Prostate gland (tissue), 2 donors: ENCODE measurements around the gene RPSA. TPM values are rescaled to one million over a fixed set of nuclear protein-coding genes. Genes with fewer than 3 reads are reported as not detected.
"Not testable (repeated sequence)": the region's sequence is repeated elsewhere in the genome, so short reads cannot be mapped to it uniquely, and the experiment has no call there.

Experiments
- DNase-seq: peaks from one replicate; pipeline ENCODE4 v3.0.0-alpha.2; 2019; ENCODE audit warnings: low spot score
- H3K27ac ChIP-seq, 2 donors: fragments of 200-600 bp; sonication (generic); 2 replicates each; pipeline ENCODE4 v1.5.1; 2017 to 2019
- H3K27me3 ChIP-seq: fragments of 200-600 bp; sonication (generic); replicated peaks from 2 replicates; pipeline ENCODE4 v1.5.1; 2019; ENCODE audit not compliant: insufficient read depth
- H3K36me3 ChIP-seq, 2 donors: fragments of 200-600 bp; sonication (generic); 1 replicate in 1 of 2; 2 replicates in 1 of 2; pipeline versions ENCODE4 v1.5.1 to v1.8.1; 2017 to 2019
- H3K4me1 ChIP-seq: fragments of 200-600 bp; sonication (generic); replicated peaks from 2 replicates; pipeline ENCODE4 v1.5.1; 2019
- H3K4me3 ChIP-seq, 2 donors: fragments of 200-600 bp; sonication (generic); 2 replicates each; pipeline ENCODE4 v1.5.1; 2017 to 2019
- H3K9me3 ChIP-seq: fragments of 200-600 bp; sonication (generic); 2 replicates; pipeline ENCODE4 v1.5.1; 2017
- POLR2A ChIP-seq: fragments of 450-650 bp; IDR thresholded peaks from one replicate; pipeline ENCODE4 v1.6.1; 2016; ENCODE audit warnings: antibody characterized with exemption, mild to moderate bottlenecking
- POLR2AphosphoS5 ChIP-seq: sonication (generic); formaldehyde crosslinking; IDR thresholded peaks from one replicate; pipeline ENCODE4 v1.6.1; 2017; ENCODE audit warnings: antibody characterized with exemption
- WGBS: methylation state at CpG from one replicate; pipeline ENCODE4 v1.1.5; 2018; 5-methylcytosine and 5-hydroxymethylcytosine counted together
- intact Hi-C: fragments of 100-400 bp; cut with DNase I; formaldehyde crosslinking; loops from one replicate; pipeline ENCODE4 v1.14.2; 2022
- small RNA-seq, 2 donors: library from RNA; depleted of rRNA; stranded (forward); fragments of <200 nt; gene quantifications; one replicate each; pipeline ENCODE3, GENCODE V24; 2016
- total RNA-seq, 2 donors: library from RNA; depleted of rRNA; stranded (reverse); fragments of >200 nt; gene quantifications; one replicate each; pipeline ENCODE4 v1.1.0, GENCODE V29; 2016
- TF ChIP-seq, protein P1 (sequence below), 4 experiments: fragments of 200-600 bp in 2 of 4; fragments of 450-650 bp in 2 of 4; sonication (generic) in 2 of 4; IDR thresholded peaks; 1 replicate in 3 of 4; 2 replicates in 1 of 4; pipeline ENCODE4 v1.5.1; 2016 to 2019; ENCODE audit warnings: antibody characterized with exemption in 4 of 4, mild to moderate bottlenecking in 2 of 4, moderate library complexity in 2 of 4

RPSA gene
- total RNA-seq, 2 donors from 2014 or later, result 732 to 1,080 TPM

DNA sequence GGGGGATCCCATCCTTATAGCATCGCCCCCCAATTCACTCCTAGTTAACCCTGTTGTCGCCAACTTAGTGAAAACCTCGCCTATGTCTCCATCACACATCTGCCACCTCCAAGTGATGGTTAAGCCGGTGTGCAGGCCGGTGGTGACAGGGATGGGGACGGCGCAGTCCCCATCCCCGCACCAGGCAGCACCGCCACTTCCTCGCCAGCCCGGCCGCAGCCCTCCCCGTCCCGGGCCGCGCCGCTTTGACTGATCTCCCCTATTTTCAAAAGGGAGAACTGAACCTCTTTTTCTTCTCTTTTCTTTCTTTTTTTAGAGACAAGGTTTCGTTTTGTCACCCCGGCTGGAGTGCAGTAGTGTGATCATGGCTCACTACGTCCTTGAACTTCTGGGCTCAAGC is 49.6 kb downstream of the RPSA start:
- Histone ChIP-seq H3K36me3 (no peaks in the 10 kb centered on the region), H3K4me3 (no peak overlapping the region), H3K4me1 (no peaks in the 10 kb centered on the region), H3K9me3 (no peaks in the 10 kb centered on the region), H3K27ac (no peak overlapping the region), H3K27me3 (no peaks in the 10 kb centered on the region)
- DNase-seq, result no peak
- TF ChIP-seq POLR2AphosphoS5 (no peak), POLR2A (no peak)
- TF ChIP-seq, protein P1, sequence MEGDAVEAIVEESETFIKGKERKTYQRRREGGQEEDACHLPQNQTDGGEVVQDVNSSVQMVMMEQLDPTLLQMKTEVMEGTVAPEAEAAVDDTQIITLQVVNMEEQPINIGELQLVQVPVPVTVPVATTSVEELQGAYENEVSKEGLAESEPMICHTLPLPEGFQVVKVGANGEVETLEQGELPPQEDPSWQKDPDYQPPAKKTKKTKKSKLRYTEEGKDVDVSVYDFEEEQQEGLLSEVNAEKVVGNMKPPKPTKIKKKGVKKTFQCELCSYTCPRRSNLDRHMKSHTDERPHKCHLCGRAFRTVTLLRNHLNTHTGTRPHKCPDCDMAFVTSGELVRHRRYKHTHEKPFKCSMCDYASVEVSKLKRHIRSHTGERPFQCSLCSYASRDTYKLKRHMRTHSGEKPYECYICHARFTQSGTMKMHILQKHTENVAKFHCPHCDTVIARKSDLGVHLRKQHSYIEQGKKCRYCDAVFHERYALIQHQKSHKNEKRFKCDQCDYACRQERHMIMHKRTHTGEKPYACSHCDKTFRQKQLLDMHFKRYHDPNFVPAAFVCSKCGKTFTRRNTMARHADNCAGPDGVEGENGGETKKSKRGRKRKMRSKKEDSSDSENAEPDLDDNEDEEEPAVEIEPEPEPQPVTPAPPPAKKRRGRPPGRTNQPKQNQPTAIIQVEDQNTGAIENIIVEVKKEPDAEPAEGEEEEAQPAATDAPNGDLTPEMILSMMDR (IDR thresholded peaks at IDR 0.05), result no peak
- intact Hi-C loops, result no loop called here
- 93% methylated on average over 20 of the region's 20 CpGs for WGBS

DNA sequence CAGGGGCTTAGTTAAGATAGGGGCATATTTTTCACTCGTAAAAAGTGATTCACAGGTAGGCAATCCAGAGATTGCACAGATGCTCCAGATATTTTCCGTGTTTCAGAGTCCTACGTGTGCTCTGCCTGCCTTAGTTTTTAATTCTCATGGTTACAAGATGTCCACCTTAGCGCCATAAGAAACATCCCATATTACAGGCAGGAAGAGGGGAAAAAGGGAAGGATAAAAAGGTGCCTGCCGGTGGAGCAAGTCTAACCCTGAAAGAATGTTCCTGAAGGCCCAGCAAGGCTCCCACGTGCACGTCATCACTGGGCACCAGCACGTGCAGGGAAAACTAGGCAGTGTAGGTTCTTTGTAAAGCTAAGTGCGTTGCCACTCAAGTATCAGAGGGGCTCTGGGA is 50.8 kb downstream of the RPSA start:
- H3K27ac ChIP-seq, result no peak overlapping the region
- no peaks in the 10 kb centered on the region for H3K9me3 ChIP-seq
- no peaks in the 10 kb centered on the region for H3K4me1 ChIP-seq
- intact Hi-C loops, result no loop called here
- TF ChIP-seq, protein P1 (IDR thresholded peaks at IDR 0.05), result no peak
- no peak for TF ChIP-seq POLR2A
- no peak for TF ChIP-seq POLR2AphosphoS5
- no peak for DNase-seq
- H3K4me3 ChIP-seq, result no peak overlapping the region
- no peaks in the 10 kb centered on the region for H3K27me3 ChIP-seq
- 83% methylated on average over 9 of the region's 9 CpGs for WGBS
- no peaks in the 10 kb centered on the region for H3K36me3 ChIP-seq

DNA sequence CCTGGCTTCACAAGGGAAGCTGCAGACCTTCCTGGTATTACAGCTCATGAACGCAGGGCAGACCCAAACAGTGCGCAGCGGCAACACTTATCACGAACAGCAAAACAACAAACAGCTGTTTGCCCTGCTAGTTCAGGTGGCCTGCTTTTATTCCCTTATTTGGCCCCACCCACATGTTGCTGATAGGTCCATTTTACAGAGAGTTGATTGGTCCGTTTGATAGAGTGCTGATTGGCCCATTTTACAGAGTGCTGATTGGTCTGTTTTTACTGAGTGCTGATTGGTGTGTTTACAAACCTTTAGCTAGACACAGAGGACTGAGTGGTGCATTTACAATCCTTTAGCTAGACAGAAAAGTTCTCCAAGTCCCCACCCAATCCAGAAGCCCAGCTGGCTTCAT is 52.1 kb downstream of the RPSA start:
- H3K9me3 ChIP-seq, H3K4me3 ChIP-seq, H3K27me3 ChIP-seq, H3K4me1 ChIP-seq, intact Hi-C loops, H3K36me3 ChIP-seq, H3K27ac ChIP-seq, DNase-seq: not testable (repeated sequence)
- WGBS, result 86% methylated on average over 5 of the region's 5 CpGs

DNA sequence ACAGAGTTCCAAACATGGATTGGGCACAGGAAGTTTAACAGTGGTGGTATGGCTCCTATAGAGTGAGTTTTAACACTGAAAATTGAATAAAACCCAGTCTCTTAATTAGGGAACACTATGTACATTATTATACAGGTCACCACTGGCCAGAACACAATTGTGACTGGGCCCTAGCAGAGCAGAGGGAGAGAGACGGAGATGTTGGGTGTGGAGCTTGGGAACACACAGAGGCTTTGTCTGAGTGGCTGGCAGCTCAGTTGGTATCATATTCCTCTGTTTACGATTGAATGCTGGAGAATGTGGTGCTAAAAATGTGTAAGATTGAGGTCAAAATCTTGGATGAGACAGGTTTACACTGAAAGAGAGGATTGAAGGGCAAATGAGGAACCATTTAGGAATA is 54.2 kb downstream of the RPSA start:
- H3K27ac ChIP-seq, result no peak overlapping the region
- TF ChIP-seq POLR2A, result no peak
- TF ChIP-seq, protein P1 (IDR thresholded peaks at IDR 0.05), result no peak
- no peak for TF ChIP-seq POLR2AphosphoS5

More for the DNA sequence above, 54.2 kb downstream of the RPSA start:
- H3K27me3 ChIP-seq, result no peaks in the 10 kb centered on the region
- H3K4me1 ChIP-seq, result no peaks in the 10 kb centered on the region
- H3K9me3 ChIP-seq, result no peaks in the 10 kb centered on the region
- H3K4me3 ChIP-seq, result no peak overlapping the region
- intact Hi-C loops, result no loop called here
- 26% methylated on average over 2 of the region's 2 CpGs for WGBS
- DNase-seq, result no peak
- H3K36me3 ChIP-seq, result no peaks in the 10 kb centered on the region

Small RNA genes within 50 kb of the gene (small RNA-seq; reads per million reads assigned to genes)
- gene SNORA6 (0 reads per million in 2 donors), gene SNORA62 (0 reads per million in 2 donors)

Other genes with a start within 250 kb of the RPSA start
- gene XIRP1, start 214.1 kb upstream of the RPSA start, total RNA-seq, result 1 to 10 TPM in 1 of 2 donors, under 1 TPM in 1; 0.40 to 2.2 TPM
- 1 to 10 TPM; 2.7 to 3.4 TPM for gene CX3CR1, start 126.7 kb upstream of the RPSA start, total RNA-seq
- not detected for gene CCR8, start 77.0 kb upstream of the RPSA start, total RNA-seq
- 10 to 100 TPM; 36.7 to 72.4 TPM for gene SLC25A38, start 23.4 kb upstream of the RPSA start, total RNA-seq
- 1 to 10 TPM in 1 of 2 donors, not detected in 1; 2.4 TPM for gene MOBP, start 61.0 kb downstream of the RPSA start, total RNA-seq